HG03521 (cell line): Measurements from ENCODE around the gene ZDHHC14.

Source experiments
- ATAC-seq: cut with Tn5 transposase; IDR thresholded peaks from one replicate; pipeline ENCODE4 v1.9.1; 2021; ENCODE audit warnings: mild to moderate bottlenecking, moderate library complexity; ENCODE audit not compliant: unreplicated experiment

ZDHHC14 gene

DNA sequence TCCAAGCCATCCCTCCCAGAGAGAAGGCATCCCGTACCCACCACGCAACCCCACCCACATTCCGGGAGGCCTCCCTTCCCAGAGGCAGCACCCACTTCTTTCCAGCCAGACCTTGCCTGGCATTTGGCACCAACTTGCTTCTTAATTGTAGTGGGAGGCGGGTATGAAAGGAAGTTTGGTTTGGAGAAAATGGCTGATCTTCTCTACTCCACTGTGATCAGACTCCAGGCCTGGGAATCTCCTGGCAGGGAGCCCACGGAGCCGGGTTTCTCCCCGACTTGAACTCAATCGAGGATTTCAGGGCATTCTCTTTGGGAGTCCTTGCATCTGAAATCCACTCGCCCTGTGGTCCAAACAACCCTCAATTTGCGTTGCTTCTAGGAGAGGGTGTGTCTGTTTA, 107.1 kb downstream of the ZDHHC14 start:
- no peak for ATAC-seq

DNA sequence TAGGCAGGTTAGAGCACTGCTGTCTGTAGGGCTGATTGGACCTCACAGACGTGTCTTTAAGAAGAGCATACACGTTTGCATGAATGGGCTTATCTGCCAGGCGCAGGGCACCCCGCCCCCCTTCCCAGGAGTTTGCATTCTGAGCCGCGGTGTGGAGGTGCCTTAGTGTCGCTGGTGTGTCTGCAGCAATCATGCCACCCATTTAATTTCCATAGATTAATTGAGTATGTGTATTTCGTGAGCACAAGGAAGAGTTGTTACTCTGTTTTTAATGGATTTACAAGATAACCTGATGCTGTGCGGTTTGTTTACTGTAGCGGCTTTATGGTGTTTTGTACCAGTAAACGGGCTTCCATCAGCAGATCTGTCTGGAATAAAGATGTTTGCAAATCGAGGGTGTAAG, 107.7 kb downstream of the ZDHHC14 start:
- ATAC-seq, result no peak

DNA sequence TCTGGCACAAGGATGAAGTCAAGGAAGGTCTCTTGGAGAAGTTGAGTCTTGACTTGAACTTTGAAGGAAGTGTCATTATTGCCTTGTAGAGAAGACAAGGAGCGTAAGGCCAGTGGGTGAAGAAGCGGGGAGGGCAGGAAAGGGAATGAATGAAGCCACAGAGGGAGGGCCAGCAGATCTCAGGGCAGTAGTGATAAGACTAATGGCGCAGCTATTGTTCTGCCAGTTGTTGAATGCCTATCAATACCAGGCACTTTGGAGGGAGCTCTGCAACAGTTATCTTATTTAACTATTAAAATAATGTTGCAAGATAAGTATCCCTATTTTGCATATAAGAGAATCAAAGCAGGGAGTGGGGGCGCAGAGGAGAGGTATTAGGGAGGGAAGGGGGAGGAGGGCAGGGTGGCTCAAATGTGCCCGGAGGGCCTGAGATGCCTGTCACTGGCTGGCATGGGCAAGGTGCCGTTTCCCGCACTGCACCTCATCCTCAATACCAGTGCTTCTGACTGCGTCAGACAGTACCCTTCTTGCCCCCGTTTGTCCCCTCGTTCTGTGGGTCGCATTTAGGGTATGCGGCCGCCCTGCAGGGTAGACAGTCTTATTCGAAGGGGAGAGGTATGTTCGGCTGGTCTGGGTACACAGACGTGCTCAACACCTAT, 109.8 kb downstream of the ZDHHC14 start:
- ATAC-seq, result no peak

DNA sequence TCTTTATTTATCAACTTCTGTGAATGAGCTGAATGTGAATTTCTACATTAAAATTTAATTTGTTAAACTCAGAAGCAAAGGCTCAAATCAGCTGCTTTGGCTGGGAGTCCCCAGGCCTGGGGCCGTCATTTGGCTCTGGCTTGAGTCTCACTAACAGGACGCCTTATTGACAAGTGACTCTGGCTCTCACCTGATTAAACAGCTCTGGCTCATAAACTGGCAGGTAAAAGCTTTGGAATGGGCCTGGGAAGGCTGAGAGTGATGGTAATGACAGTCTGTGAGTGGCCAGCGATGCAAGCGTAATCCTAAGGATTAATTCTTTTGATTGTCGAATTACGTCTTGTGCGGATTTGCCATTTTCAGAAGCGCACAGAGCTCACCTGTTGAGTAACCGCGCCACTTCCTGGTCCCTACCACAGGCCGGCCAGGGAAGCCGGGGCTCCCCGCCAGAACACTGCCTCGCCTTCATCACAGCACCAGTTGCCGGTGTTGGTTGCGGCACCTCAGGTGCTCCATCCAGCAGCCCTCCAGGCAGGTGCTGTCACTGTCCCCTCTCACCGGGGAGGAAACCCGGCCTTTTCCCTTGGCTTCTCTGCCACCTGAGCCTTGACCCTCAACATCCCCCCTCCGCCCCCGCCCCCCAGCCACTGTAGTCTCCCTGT, 110.7 kb downstream of the ZDHHC14 start:
- no peak for ATAC-seq

DNA sequence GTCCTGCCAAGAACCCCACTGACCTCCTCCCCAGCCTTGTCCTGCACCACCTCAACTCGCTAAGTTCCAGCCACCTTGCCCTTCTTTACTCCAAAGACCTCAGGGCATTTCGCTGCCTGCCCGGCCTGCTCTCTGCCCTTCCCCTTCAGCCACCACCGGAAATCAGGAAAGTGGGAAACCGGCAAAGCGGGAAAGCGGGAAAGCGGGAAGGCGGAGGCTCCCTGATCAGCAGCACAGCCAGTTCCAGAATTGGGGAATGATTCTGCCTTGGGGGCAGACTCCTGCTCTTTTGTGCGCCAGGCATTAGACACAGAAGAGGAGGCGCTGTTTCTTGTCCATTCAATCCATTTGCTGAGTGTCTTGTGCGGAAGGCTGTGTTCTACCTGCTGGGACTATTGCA, 111.3 kb downstream of the ZDHHC14 start:
- no peak for ATAC-seq

DNA sequence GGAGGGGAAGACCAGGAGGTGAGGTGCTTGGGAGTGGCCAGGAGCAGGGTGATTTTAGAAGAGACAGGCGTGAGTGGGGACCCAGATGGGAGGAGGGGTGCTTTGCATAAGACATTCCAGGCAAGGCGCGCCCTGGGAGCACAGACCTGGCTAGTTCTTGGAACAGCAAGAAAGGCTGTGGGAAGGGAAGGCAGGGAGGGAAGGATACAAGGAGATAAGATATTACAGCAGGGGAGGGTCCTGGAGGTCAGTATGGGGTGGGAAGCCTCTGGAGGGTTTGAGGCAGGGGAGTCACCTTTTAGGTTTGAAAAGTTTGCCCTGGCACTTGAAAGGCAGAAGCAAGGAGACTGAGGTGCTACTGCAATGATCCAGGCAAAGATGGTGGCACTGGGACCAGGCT, 111.8 kb downstream of the ZDHHC14 start:
- no peak for ATAC-seq

DNA sequence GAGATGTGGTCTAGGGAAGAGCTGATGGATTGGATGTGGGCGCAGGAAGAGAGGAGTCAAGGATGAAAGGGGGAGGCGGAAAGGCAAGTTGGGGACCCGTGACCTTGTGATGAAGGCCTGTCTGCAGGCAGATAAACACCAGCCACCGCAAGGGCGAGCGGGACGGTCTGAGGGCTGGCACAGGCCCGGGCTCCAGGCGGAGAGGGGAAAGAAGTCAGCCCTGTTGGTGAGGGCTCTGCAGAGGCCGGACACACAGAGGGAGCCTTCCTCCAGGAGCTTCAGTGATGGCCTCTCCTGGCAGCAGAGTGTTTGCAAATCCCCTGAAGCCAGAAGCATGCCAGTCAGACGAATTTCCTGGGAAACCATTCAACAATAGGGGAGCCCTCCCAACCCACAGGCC, 112.2 kb downstream of the ZDHHC14 start:
- no peak for ATAC-seq

DNA sequence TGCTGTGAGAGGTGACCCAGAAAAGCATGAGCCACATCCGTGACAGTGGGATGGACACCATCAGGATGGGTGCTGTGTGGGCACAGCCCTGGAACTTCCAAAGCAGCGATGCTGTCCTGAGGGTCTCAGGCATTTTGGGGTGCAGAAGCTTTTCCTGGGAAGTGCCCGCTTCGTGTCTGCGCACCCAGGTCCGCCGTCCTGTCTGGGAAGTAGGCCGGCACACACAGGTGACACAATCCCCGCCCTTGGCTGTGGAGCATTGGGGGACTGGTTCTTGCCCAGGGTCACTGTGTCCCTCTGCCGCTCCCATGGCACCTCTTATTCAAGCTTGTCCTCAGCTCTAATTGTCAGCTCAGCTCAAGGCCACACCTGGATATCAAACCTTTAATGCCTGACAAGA, 112.6 kb downstream of the ZDHHC14 start:
- no peak for ATAC-seq

DNA sequence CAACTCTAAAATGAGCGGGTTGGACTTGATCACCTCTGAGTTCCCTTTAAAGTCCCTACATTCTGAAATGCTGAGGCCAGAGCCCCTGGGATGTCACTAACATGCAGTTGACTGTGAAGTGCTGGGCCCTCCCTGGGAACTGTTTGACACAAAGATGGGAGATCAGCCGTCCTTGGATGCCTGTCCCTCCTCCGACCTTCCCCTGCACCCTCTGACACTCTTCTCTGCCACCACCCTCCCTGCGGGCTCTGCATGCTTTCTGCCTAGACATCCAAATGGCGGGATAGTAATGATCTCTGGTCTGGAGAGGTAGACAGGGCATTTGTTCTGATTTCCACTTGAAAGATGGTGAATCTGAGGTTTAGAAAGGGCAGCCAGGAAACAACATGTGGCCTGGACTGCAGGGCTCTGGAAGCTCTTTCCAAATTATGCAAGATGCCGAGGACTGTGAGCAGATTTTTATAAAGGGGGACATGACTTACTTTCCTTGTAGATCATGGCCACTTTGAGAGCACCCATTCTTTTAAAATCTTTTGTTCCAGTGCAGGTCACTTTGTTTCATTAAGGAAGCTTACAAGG, 113.2 kb downstream of the ZDHHC14 start:
- ATAC-seq, result no peak

DNA sequence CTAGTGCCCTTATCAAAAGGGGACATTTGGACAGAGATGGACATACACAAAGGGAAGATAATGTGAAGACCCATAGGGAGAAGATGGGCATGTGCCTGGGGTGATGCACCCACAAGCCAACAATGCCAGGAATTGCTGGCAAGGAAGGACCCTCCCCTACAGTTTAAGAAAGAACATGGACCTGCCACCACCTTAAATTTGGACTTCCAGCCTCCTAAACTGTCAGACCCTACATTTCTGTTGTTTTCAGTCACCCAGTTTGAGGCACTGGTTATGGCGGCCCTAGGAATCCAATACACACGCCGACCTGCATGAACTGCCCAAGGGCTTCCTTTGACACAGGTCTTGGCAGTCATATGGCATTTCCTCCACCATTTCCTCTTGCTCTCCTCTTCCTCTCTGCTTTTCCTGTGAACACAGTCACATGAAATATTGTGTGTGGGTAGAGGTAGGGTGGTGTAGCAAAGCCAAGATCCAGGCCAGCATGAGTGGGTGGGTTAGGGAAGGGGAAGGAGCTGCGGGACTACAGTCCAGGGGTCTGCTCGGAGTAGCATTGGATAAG, 115.6 kb downstream of the ZDHHC14 start:
- no peak for ATAC-seq

DNA sequence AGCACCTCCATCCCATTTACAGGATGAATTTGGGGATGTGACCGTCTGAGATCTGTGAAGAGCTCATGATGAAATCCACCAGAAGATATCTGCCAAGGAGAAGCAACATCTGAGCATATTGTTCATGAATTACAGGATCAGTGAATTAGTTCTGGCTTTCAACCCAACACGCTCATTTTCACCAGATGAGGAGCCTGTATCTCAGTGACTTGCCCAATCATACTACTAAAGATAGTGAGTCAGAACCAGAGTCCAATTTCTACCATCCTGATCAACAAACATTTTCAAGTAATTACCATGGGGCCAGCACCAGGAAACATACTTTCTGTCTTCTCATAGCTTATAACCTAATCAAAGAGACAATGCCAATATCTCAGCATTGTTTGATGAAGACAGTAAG, 116.6 kb downstream of the ZDHHC14 start:
- ATAC-seq, result no peak

DNA sequence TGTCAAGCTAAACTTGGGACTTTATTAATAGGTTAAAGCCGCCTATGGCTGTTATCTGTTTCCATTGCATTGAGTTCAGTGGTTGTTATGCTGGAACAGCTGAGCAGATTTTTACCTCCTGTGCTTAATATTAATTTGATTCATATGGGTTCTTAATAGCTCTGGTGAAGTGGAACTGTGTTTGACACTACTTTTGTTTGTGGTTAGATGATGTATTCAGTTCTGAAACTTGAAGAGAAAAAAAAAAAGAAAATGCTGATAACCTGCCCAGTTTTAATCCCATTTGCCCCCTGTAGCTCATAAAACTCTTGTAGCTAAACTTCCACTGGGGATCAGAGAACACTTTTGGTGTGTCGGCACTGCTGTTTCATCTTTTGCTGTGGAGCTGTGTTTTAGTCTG, 117.8 kb downstream of the ZDHHC14 start:
- peak; percentile 51 for ATAC-seq

DNA sequence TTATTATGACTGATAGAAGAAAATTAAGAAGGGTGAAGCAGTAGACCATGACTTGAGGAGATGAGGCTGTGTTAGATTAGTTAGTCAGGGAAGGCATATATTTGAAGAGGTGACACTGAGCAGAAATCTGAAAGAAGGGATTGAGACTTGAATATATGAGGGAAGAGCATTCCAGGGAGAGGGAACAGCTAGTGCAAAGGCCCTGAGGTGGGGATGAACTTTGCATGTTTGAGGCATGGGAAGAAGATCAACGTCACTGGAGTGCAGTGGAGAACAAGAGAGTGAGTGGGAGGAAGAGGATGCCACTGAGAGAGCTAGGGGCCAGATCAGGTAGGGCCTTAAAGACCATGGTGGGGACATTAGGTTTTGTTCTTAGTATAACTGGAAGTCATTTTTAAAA, 119.0 kb downstream of the ZDHHC14 start:
- ATAC-seq, result no peak

DNA sequence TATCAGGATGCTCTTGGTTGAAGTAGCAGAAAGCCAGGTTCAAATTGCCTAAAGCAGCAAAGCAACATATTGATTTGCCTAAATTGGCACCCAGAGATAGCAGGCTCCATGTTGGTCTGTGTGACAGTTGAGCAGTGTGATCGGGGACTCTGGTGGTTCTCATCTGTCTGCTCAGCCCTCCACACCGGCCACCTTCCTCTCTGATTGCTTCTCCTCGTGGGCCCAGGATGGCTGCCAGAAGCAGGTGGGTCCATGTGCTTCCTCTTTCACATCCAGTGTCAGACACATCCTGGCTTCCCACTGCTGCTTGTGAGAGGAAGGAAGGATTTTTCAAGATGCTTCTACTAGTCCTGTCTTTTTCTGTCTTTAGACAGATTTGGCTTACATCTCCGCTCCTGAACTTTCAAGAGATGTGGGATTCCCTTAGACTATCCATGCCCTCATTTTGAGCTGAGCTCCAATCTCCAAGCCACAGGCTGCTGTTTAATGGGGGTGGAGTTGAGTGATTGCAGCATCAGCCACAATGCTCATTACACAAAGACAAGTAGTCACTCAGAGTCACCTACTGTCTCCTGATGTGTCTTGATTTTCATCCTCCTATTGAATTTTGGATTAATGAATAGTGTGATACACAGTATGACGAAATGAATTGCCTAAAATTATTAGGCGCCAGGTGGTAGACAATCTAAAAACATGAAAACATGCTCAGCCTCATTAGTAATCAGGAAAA, 122.2 kb downstream of the ZDHHC14 start:
- ATAC-seq, result no peak

DNA sequence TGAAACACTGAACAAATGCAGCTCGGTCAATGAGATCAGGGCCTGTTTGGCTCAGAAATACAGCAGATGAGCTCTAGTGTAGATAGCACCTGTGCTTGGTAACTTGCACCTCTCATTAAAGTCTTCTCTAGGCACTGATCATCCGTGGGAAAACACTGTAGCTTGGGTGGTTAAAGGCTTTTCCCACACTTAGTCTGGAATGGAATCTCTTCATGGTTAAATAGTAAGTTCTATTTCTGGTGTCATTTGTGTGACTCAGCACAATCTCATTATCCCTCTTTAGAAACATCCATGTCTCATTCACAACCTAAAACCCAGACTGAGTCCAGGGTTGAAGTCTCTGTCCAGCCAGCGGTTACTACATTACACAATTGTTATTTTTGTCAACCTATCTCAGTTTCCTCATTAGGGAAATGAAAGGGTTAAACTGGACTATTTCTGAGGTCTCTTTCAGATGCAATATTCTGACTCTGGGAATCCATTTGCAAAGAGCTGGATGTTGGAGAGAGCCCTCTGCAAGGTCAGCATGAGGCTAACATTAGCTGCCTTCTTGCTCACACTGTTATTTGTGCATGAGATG, 125.0 kb downstream of the ZDHHC14 start:
- ATAC-seq, result no peak

DNA sequence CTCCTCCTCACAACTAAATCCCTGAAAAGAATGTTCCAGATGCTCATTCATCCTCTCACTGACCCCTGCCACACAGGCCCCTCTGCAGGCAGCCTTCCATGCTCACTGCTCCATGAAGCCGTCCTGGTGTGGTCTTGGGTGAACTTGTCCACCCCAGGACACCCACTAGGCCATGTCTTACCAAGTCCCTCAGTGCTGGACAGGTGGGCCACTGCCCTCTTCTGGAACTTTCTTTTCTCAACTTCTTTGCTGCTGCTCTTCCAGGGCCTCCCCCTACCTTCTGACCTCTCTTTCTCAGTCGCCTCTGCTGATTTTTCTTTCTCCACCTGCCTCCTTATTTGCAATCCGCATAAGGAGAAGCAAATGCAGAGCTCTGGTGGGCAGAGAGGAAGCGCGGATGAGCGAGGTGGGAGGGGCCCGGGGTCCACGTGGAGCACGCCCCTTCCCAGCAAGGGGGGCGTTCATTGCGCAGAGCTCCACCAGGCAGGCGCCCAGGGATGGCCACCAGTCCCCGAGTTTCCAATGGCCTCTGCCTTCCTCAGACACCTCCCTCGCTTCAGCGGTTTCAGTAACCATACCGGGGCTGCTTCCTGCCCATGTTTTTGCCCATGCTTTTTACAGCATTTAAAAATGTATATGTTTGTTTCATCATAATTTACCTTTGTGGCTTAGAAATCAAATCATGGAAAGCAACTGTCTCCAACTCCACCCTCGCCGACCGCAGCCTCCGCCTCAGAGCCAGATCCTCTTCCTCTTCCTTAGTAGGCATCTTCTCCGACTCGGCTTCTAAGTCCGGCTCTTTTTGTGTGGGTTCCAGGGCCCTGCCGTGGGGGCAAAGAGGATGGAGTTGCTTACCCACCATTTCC, 129.6 kb downstream of the ZDHHC14 start:
- no peak for ATAC-seq

DNA sequence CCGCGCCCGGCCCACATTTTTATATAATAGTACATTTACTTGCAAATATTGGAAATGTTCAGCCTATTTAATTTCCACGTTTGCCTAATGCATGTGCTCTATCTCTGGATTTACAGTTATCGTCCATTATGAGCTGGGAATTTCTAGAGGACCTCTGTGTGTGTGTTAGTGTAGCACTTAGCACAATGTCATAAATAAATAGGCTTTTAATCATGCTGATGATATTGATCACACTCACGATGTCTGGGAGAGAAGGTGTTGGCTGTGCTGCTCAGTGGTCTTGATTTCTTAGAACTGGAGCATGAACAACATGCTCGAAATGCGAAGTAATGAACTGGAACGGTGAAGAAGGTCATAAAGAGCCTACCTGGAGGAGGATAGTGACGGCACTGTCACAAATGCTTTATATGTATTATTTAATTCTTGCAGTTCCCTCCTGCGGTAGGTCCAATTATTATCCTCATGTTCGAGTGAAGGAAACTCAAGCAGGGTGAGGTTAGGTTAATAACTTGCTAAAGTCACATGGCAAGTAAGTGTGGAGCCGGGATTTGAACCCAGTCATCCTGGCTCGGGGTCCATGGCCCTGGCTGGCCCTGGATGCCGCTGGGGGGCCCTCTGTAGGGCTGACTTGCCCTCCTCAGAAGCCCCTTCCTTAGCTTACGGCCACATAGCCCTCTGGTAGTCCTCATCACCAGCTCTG, 130.8 kb downstream of the ZDHHC14 start:
- no peak for ATAC-seq

DNA sequence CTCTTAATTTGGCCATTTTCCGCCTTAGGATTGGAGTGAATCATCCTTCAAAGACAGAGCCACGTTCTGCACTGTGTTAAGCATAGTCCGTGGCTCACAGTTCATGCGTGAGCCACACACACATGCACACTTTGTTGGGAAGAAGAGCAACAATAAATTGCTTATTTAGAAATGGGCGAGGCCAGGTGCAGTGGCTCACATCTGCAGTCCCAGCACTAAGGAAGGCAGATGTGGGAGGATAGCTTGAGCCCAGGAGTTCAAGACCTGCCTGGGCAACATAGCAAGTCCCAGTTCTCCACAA, 131.3 kb downstream of the ZDHHC14 start:
- ATAC-seq, result no peak

DNA sequence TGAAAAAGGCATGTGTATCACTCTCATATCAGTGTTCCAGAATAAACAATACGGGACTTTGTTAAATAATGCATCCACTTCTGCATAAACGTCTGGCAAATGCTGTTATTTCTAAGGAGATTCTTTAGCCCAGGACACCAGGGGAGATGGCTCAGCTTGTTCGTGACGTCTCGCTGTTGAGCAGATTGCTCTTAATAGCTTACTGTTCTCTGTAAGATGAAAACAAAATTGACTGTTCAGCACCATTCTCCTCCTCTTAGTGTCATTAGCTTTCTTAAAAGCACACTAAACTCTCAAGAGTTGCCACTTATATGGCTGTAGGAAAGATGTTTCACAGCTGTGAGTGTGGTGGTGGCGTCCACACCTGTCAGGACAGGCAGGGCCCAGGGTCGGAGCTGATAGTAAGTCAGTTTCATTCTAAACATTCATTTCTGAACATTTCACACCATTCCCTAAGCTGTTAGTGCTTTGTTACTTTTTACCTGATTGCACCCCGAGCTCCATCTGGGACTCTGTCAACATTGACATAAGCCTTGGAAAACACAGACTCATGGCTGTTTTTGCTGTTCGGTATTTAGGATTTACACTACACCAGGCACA, 132.1 kb downstream of the ZDHHC14 start:
- no peak for ATAC-seq
